IPS-15b (cell line): ENCODE measurements around the gene NUP88.
"Not testable (repeated sequence)": the region's sequence is repeated elsewhere in the genome, so short reads cannot be mapped to it uniquely, and the experiment has no call there.

Source experiments
- H3K27me3 ChIP-seq: one replicate; pipeline ENCODE4 v1.6.1; 2013; ENCODE audit warnings: low read length; ENCODE audit not compliant: control insufficient read depth, insufficient read depth
- H3K36me3 ChIP-seq: one replicate; pipeline ENCODE4 v1.6.1; 2013; ENCODE audit warnings: low read length; ENCODE audit not compliant: control insufficient read depth, insufficient read depth
- H3K4me1 ChIP-seq: one replicate; pipeline ENCODE4 v1.6.1; 2013; ENCODE audit warnings: mild to moderate bottlenecking, low read length; ENCODE audit not compliant: control insufficient read depth, insufficient read depth
- H3K4me3 ChIP-seq: one replicate; pipeline ENCODE4 v1.5.1; 2013; ENCODE audit warnings: low read depth, low read length
- H3K9ac ChIP-seq: one replicate; pipeline ENCODE4 v1.6.1; 2013; ENCODE audit warnings: low read depth, mild to moderate bottlenecking, low read length
- H3K9me3 ChIP-seq: one replicate; pipeline ENCODE4 v1.6.1; 2013; ENCODE audit warnings: mild to moderate bottlenecking, low read length; ENCODE audit not compliant: control insufficient read depth, insufficient read depth

Gene NUP88

DNA sequence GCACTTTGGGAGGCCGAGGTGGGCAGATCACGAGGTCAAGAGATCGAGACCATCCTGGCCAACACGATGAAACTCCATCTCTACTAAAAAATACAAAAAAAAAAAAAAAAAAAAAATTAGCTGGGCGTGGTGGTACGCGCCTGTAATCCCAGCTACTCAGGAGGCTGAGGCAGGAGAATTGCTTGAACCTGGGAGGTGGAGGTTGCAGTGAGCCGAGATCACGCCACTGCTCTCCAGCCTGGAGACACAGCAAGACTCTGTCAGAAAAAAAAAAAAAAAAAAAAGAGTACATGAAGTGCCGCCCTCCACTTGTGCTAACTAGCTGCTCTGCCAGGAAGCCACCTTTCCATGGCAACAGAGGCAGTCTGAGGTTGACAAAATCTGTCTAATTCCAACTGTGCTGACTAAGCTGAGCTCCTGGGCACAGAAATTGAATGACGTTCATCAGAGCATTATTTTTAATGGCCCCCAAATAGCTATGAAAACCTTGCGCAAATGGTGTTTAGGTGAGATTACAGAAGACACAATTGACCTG is 16.4 kb upstream of the NUP88 start:
- H3K4me3 ChIP-seq, H3K4me1 ChIP-seq, H3K9ac ChIP-seq, H3K9me3 ChIP-seq, H3K27me3 ChIP-seq: not testable (repeated sequence)
- H3K36me3 ChIP-seq = peaks cover 49% of the 10 kb centered on the region

DNA sequence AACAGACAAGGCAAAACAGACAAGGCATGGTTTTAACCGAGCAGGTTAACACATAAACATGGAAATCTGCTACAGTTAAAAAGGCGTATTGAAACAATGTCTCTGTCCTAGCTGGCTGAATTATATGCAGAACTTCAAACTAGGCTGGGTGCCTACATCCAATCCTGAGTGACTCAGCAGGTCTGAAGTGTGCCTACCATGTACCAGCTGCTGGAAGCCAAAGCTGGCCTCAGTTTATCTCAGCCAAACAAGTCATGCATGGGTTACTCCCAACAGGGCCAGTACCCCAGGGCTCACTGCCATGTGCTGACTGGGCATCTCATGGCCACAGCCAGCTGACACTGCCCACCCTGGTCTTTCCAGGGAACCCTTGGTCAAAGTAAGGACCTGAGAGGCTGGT is 15.5 kb upstream of the NUP88 start:
- H3K9ac ChIP-seq = no peak overlapping the region

DNA sequence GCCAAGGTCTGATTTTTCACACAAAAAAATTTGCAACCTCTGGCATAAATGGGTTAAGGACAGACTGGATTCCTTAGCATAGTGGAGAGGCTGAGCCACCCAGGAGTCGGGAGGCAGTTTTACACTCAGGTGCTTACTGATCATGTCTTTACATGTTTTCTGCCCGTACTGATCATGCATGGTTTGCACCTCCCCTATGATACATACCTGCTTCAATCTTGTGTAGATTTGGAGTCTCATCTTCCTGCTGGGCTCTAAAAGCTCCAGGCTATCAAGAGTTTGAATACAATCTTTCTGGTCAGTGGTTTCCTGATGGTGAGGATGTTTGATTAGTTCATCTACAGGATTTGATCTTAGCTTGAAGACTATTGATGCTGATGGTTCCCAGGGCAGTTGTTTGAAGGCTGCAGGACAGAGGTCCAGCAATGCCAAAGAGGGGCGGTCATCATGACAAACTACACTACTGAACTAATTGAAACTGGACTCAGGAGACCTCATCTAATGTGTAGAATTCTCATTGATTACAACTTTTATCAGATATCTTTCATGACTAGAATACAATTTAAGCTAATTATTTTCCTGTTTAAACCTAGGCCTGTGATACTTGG is 12.6 kb upstream of the NUP88 start:
- Histone ChIP-seq H3K36me3 (peaks cover 62% of the 10 kb centered on the region), H3K9ac (no peak overlapping the region), H3K9me3 (no peaks in the 10 kb centered on the region), H3K27me3 (no peaks in the 10 kb centered on the region), H3K4me3 (no peak overlapping the region), H3K4me1 (no peaks in the 10 kb centered on the region)

More for the DNA sequence above, 15.5 kb upstream of the NUP88 start:
- H3K4me3 ChIP-seq = no peak overlapping the region
- no peaks in the 10 kb centered on the region for H3K9me3 ChIP-seq
- peaks cover 49% of the 10 kb centered on the region for H3K36me3 ChIP-seq
- H3K27me3 ChIP-seq = no peaks in the 10 kb centered on the region
- peaks cover 2% of the 10 kb centered on the region for H3K4me1 ChIP-seq

DNA sequence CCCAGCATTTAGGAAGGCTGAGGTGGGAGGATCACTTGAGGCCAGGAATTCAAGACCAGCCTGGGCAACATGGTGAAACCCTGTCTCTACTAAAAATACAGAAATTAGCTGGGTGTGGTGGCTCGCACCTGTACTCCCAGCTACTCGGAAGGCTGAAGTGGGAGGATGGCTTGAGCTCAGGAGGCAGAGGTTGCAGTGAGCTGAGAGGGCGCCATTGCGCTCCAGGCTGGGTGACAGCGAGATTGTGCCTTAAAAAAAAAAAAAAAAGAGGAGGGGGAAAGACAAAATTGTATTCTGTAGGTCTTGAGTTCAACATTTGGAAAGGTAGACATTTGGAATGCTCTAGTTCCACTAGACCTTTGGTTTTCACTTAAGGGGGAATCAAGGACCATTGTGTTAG is 11.8 kb upstream of the NUP88 start:
- H3K27me3 ChIP-seq, H3K9ac ChIP-seq, H3K4me1 ChIP-seq, H3K9me3 ChIP-seq, H3K4me3 ChIP-seq: not testable (repeated sequence)
- peaks cover 56% of the 10 kb centered on the region for H3K36me3 ChIP-seq

GRCh38 chr17:5430413-5430999 is 11.0 kb upstream of the NUP88 start:
- H3K36me3 ChIP-seq = peaks cover 55% of the 10 kb centered on the region

DNA sequence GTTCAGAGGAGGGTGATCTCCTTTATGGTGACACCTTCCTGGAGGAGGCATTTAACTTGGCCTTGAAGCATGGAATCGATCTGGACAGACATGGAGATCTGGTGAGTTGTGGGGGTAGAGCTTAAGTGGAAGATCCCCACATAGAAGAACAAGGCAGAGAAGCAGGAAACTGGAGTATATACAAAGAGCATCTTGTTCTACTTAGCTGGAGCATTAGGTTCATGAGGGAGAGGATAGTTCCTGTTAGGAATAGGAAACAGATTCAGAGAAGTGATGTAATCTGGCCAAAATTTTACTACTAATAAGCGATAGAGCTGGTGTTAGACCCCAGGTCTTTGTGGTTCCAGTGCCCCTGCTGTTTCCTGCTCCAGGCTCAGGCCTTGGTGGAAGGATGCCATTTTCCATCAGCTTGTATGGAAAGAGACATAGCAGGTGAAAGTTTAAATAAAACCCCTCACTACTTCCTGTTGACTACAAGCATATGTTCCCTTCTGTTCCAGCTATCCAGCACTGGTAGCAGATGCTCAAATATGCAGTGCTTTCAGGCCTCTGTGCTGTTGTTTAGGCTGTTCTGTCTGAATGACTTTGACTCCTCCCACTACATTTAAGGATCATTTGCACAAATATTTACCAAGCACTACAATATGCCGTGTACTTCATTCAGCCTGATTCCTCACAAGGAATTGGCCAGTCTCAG is 9.9 kb upstream of the NUP88 start:
- no peaks in the 10 kb centered on the region for H3K27me3 ChIP-seq
- H3K9ac ChIP-seq = no peak overlapping the region
- peaks cover 54% of the 10 kb centered on the region for H3K36me3 ChIP-seq
- H3K4me3 ChIP-seq = no peak overlapping the region
- H3K4me1 ChIP-seq = no peaks in the 10 kb centered on the region
- no peaks in the 10 kb centered on the region for H3K9me3 ChIP-seq

More at GRCh38 chr17:5430413-5430999, 11.0 kb upstream of the NUP88 start:
- Histone ChIP-seq H3K9ac (no peak overlapping the region), H3K27me3 (no peaks in the 10 kb centered on the region), H3K4me1 (no peaks in the 10 kb centered on the region), H3K9me3 (no peaks in the 10 kb centered on the region), H3K4me3 (no peak overlapping the region)

DNA sequence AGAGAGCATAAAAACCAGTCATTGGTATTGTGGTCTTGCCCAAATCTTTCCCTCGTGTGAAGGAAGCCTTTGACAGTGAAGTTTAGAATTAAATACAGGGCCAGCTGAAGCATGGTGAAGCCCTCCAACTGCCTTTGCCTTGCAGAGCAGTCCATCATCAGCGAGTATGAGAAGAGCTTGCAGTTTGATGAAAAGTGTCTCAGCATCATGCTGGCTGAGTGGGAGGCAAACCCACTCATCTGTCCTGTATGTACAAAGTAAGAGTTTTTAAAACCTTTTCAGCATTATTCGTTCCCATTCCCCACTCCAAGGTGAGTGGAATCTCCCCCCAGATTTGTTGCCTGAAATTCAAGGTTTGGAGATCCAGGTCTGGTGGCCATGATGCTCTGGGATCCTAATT is 6.4 kb upstream of the NUP88 start:
- no peak overlapping the region for H3K9ac ChIP-seq
- no peak overlapping the region for H3K4me3 ChIP-seq
- no peaks in the 10 kb centered on the region for H3K9me3 ChIP-seq
- H3K27me3 ChIP-seq = no peaks in the 10 kb centered on the region
- peaks cover 46% of the 10 kb centered on the region for H3K36me3 ChIP-seq
- H3K4me1 ChIP-seq = no peaks in the 10 kb centered on the region

DNA sequence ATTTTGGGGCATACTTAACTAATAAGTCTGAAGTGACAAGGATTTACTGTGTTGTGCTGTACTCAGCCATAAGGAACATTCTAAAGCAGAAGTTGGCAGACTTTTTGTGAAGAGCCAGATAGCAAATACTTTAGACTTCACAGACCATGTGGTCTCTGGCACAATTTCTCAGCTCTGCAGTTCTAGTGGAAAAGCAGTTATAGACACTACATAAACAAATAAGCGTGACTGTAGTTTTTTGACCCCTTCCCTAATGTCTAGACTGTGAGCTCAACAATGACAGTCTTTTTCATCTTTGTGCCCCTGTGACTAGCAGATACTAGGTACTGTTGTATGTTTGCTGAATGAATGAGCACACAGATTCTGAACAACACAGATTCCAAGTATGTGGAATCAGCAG is 5.4 kb upstream of the NUP88 start:
- Histone ChIP-seq H3K36me3 (peaks cover 46% of the 10 kb centered on the region), H3K4me3 (no peak overlapping the region), H3K9ac (no peak overlapping the region), H3K9me3 (no peaks in the 10 kb centered on the region), H3K27me3 (no peaks in the 10 kb centered on the region), H3K4me1 (no peaks in the 10 kb centered on the region)

DNA sequence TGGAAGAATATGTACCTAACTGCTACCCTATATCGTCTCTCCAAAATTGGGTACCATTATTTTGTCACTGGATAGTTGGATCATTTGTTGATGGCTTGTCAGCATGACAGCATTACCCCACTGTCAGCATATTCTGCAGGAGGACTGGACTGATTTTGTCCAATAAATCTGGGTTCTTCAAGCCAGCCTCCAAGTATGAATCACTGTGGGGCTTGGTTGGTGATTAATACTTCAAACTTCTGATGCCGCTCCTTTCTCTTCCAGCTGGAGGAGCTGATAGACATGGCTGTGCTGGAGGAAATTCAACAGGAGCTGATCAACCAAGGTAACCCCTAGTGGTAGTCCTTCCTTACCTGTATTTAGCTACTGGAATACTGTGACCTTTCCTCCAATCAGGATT is 3.0 kb upstream of the NUP88 start:
- Histone ChIP-seq H3K4me1 (no peaks in the 10 kb centered on the region), H3K4me3 (no peak overlapping the region), H3K9ac (no peak overlapping the region), H3K27me3 (no peaks in the 10 kb centered on the region), H3K9me3 (no peaks in the 10 kb centered on the region), H3K36me3 (peaks cover 29% of the 10 kb centered on the region)

DNA sequence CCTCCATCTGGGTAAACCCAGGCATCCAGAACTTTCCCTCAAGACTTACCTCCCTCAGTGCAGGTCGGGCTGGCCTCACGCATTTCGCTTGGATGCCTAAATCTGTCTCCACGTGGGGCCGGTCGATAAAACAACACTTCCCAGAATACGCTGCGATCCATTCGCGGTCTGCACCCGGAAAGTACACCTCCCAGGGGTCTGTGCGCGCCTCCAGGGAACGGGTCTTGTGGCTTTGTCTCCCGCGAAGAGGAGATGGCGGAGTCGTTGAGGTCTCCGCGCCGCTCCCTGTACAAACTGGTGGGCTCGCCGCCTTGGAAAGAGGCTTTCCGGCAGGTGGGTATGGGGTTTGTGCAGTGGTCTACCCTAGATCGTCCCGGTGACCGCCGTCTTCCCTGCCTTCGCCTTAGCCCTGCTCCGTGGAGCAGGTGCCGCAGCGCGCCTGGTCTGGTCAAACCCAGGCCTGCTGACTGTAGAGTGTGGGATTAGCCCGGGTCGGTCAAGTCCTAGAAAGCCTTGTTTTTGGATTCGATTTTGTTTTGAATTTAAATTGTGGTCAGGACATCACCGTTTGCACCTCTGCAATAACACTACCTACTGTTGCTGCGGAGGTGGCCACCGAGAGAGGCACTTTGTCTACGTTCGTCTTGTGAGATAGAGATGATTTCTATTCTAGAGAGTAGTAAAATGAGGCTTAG is 644 bp upstream of the NUP88 start, which contains the start of gene RPAIN:
TSS of gene RPAIN (plus strand) at position 224 of the 695 bp plus-strand sequence. CDS start at position 253, 29 bp downstream.
- Histone ChIP-seq H3K36me3 (peaks cover 33% of the 10 kb centered on the region), H3K4me3 (peak within 1 kb of the TSS; percentile 98)

DNA sequence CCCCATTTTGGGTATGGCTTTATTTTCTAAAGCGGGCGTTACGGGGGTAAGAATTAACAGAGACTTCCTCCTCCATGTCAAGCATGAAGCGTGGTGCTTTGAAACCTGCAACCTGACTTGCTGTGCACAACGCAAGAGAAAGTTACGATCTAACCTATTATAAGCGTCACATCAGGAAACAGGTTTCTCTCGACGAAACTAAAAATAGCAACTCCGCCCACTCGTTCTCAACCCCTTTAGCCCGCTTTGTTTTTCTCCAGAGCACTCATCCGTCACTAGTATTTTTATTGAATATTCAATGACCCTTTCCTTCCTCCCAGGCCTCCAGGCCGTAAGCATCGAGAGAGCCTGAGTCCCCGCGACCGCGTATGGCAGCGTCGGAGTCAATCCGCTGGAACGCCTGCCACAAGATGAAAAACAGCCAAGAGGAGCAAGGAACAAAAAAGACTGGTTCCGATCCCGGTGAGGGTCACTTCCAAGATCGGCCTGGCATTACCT is 555 bp downstream of the NUP88 start:
- Histone ChIP-seq H3K4me3 (peak overlapping the region; percentile 95), H3K4me1 (peaks cover 2% of the 10 kb centered on the region), H3K36me3 (peaks cover 32% of the 10 kb centered on the region), H3K27me3 (no peaks in the 10 kb centered on the region), H3K9me3 (no peaks in the 10 kb centered on the region), H3K9ac (peak overlapping the region; percentile 91)

More for the DNA sequence above, 644 bp upstream of the NUP88 start, which contains the start of gene RPAIN:
- peak within 1 kb of the TSS; percentile 96 for H3K9ac ChIP-seq
- peaks cover 2% of the 10 kb centered on the region for H3K4me1 ChIP-seq
- no peaks in the 10 kb centered on the region for H3K9me3 ChIP-seq
- no peaks in the 10 kb centered on the region for H3K27me3 ChIP-seq
